ENCODE data around the gene TSNAX. TPM values are rescaled to one million over a fixed set of nuclear protein-coding genes. Genes with fewer than 3 reads are reported as not detected.
"Not testable (repeated sequence)": the region's sequence is repeated elsewhere in the genome, so short reads cannot be mapped to it uniquely, and the experiment has no call there.

Gene TSNAX
- total RNA-seq, 4 donors from 2014 or later: 11.3 to 18.2 (median 14.9) TPM

DNA sequence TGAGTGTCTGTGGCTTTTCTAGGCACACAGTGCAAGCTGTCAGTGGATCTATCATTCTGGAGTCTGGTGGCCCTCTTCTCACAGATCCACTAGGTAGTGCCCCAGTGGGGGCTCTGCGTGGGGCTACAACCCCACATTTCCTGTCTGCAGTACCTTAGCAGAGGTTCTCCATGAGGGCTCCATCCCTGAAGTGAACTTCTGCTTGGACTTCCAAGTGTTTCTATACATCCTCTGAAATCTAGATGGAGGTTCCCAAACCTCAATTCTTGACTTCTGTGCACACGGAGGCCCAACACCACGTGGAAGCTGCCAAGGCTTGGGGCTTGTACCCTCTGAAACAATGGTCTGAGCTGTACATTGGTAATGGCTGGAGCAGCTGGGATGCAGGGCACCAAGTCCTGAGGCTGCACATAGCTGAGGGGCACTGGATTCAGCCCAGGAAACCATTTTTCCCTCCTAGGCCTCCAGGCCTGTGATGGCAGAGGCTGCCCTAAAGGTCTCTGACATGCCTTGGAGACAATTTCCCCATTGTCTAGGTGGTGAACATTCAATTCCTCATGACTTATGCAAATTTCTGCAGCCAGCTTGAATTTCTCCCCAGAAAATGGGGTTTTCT is 29.2 kb upstream of the TSNAX start:
- Histone ChIP-seq H3K27ac (no peak overlapping the region), H3K9me3 (peaks cover 0 to 18% (median 7%) of the 10 kb centered on the region in 4 donors), H3K27me3 (no peaks in the 10 kb centered on the region), H3K36me3 (no peaks in the 10 kb centered on the region), H3K4me1 (no peaks in the 10 kb centered on the region), H3K4me3 (no peak overlapping the region)
- TF ChIP-seq POLR2A (IDR thresholded peaks at IDR 0.05): no peak
- TF ChIP-seq, protein P1, sequence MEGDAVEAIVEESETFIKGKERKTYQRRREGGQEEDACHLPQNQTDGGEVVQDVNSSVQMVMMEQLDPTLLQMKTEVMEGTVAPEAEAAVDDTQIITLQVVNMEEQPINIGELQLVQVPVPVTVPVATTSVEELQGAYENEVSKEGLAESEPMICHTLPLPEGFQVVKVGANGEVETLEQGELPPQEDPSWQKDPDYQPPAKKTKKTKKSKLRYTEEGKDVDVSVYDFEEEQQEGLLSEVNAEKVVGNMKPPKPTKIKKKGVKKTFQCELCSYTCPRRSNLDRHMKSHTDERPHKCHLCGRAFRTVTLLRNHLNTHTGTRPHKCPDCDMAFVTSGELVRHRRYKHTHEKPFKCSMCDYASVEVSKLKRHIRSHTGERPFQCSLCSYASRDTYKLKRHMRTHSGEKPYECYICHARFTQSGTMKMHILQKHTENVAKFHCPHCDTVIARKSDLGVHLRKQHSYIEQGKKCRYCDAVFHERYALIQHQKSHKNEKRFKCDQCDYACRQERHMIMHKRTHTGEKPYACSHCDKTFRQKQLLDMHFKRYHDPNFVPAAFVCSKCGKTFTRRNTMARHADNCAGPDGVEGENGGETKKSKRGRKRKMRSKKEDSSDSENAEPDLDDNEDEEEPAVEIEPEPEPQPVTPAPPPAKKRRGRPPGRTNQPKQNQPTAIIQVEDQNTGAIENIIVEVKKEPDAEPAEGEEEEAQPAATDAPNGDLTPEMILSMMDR (IDR thresholded peaks at IDR 0.05): no peak
- no peak for DNase-seq

DNA sequence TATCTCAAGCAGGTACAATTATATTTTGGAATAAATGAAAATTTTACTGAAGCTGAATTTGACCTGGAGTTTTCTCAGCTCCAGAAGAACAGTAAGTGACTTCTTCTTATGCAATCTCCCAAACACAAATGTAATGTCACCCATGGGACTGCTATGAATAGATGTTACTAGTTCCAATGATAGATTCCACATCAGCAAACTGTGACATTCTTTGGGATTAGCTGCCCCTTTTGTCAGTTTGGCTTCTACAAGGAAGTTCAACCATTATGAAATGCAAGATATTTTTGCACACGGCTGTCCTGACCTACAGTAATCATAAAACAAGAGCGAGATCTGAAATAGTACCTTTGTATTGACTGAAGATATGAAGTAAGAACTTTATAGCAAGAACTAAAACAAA is 27.8 kb upstream of the TSNAX start:
- H3K27me3 ChIP-seq: no peaks in the 10 kb centered on the region

DNA sequence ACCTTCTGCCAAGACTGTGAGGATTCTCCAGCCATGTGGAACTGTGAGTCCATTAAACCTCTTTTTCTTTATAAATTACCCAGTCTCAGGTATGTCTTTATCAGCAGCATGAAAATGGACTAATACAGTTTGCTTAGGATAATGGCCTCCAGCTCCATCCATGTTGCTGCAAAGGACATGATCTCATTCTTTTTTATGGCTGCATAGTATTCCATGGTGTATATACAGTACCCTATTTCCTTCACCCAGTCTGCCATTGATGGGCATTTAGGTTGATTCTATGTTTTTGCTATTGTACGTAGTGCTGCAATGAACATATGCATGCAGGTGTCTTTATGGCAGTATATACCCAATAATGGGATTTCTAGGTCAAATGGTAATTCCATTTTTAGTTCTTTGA is 25.3 kb upstream of the TSNAX start:
- H3K27me3 ChIP-seq, DNase-seq, H3K4me1 ChIP-seq, H3K4me3 ChIP-seq, H3K36me3 ChIP-seq, H3K27ac ChIP-seq: not testable (repeated sequence)
- H3K9me3 ChIP-seq: peaks cover 0 to 18% (median 7%) of the 10 kb centered on the region in 4 donors

More for the DNA sequence above, 27.8 kb upstream of the TSNAX start:
- Histone ChIP-seq H3K9me3 (peaks cover 0 to 18% (median 7%) of the 10 kb centered on the region in 4 donors), H3K27ac (no peak overlapping the region), H3K36me3 (no peaks in the 10 kb centered on the region), H3K4me3 (no peak overlapping the region), H3K4me1 (no peaks in the 10 kb centered on the region)
- DNase-seq: no peak
- TF ChIP-seq, protein P1 (IDR thresholded peaks at IDR 0.05): no peak

DNA sequence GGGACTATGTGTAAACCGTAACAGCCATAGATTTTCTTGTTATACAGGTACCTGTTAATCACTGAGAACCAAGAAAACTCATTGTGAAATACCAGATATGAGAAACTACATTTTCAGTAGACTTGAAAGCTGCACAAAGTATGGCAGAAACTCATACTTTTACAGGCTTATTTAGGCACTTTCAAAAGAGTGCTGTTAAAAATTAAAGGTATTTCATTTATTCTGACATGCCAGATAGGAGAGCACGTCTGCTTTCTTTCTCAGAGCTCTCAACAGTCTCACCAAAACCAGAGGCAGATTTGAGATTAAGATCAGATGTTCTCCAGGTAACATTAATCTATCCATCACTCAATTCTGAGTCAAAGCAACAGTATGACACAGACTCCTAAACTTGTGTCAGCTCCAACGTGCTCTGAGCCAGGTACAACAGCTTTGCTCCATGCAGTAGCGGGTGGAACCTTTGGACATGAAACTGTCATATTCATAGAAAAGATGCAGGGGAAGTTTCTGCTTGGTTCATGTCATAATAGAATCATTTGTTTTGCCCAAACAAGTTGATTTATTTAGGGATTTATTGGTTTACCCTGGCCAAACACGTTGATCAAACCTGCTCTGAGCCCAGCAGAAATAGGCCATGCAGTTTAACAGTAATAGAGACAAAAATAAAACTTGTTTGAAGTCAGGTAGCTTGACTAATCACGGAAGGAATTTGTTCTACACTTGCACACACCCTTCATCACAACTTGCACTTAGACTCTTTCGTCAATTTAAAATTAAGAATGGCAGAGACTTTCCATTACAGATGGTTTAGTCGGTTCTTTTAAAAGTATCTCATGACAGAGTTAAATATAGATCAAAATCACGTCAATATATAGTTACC is 20.8 kb upstream of the TSNAX start:
- no peak for DNase-seq
- Histone ChIP-seq H3K27ac (no peak overlapping the region), H3K4me1 (no peaks in the 10 kb centered on the region), H3K9me3 (no peaks in the 10 kb centered on the region), H3K4me3 (no peak overlapping the region), H3K36me3 (no peaks in the 10 kb centered on the region), H3K27me3 (no peaks in the 10 kb centered on the region)
- TF ChIP-seq, protein P1 (IDR thresholded peaks at IDR 0.05): no peak
- TF ChIP-seq POLR2A (IDR thresholded peaks at IDR 0.05): no peak

DNA sequence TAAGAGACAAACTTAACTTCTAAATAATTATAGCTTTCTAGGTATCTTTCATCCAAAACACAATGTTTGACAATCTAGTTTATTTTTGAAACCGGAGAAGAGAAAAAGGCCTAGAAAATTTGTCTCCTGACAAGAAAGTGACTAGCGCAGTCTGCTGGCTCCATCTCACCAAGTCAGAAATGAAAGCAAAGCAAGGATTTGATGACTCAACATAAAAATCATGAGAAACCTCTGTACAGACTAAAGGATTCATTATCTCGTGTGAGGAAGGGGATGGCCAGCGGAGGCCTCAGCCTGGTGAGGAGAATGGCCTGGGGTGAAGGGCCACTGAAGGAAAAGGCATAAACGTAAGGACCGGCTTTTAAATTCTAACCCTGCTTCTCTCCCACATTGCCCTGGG is 20.0 kb upstream of the TSNAX start:
- no peak overlapping the region for H3K4me3 ChIP-seq
- H3K27me3 ChIP-seq: no peaks in the 10 kb centered on the region
- no peak for TF ChIP-seq POLR2A (IDR thresholded peaks at IDR 0.05)
- TF ChIP-seq, protein P1 (IDR thresholded peaks at IDR 0.05): no peak
- no peaks in the 10 kb centered on the region for H3K4me1 ChIP-seq
- H3K9me3 ChIP-seq: no peaks in the 10 kb centered on the region
- H3K27ac ChIP-seq: no peak overlapping the region
- DNase-seq: no peak
- no peaks in the 10 kb centered on the region for H3K36me3 ChIP-seq

DNA sequence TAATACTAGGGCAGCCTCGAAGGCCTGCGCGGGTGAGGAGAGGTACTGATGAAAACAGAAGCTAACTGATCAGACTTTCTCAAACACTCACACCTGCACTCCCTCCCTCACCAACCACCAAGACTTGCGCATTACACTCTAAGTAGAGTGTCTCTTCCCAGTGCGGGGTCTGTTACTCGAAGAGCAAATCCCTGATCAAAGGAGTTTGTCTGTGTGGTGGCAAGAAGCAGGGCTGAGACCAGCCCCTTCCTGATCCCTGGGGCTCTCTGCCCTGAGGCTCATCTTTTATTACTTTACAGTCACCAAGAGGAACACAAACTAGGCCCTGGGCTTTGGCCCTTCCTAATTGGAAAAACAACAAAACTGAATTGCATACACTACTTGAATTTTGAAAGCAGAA is 19.5 kb upstream of the TSNAX start:
- no peak overlapping the region for H3K4me3 ChIP-seq
- TF ChIP-seq, protein P1 (IDR thresholded peaks at IDR 0.05): no peak
- no peak for DNase-seq

More for the DNA sequence above, 19.5 kb upstream of the TSNAX start:
- Histone ChIP-seq H3K4me1 (no peaks in the 10 kb centered on the region), H3K27me3 (no peaks in the 10 kb centered on the region), H3K9me3 (no peaks in the 10 kb centered on the region), H3K27ac (no peak overlapping the region), H3K36me3 (no peaks in the 10 kb centered on the region)

Data from Peyer's patch (tissue), 4 donors.